ENCODE data around the gene FSIP1. TPM values are rescaled to one million over a fixed set of nuclear protein-coding genes. Genes with fewer than 3 reads are reported as not detected.

The FSIP1 gene
- total and polyA plus RNA-seq, 8 donors = 0.11 to 0.64 (median 0.38) TPM

GRCh38 chr15:39629906-39630305 lies 152.7 kb downstream of the FSIP1 start:
- no peak for FAIRE-seq
- Histone ChIP-seq H3K36me3 (no peaks in the 10 kb centered on the region), H3K4me1 (peaks cover 0 to 6% (median 2%) of the 10 kb centered on the region in 3 donors), H3K9me3 (no peaks in the 10 kb centered on the region), H3K4me3 (no peak overlapping the region), H3K27me3 (no peaks in the 10 kb centered on the region), H3K27ac (no peak overlapping the region)
- intact Hi-C loops (cut with DNase I) = no loop called here
- 87 to 92% methylated on average over 3 of the region's 3 CpGs for WGBS, 2 donors
- TF ChIP-seq, protein P1, sequence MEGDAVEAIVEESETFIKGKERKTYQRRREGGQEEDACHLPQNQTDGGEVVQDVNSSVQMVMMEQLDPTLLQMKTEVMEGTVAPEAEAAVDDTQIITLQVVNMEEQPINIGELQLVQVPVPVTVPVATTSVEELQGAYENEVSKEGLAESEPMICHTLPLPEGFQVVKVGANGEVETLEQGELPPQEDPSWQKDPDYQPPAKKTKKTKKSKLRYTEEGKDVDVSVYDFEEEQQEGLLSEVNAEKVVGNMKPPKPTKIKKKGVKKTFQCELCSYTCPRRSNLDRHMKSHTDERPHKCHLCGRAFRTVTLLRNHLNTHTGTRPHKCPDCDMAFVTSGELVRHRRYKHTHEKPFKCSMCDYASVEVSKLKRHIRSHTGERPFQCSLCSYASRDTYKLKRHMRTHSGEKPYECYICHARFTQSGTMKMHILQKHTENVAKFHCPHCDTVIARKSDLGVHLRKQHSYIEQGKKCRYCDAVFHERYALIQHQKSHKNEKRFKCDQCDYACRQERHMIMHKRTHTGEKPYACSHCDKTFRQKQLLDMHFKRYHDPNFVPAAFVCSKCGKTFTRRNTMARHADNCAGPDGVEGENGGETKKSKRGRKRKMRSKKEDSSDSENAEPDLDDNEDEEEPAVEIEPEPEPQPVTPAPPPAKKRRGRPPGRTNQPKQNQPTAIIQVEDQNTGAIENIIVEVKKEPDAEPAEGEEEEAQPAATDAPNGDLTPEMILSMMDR (IDR thresholded peaks at IDR 0.05) = no peak
- ATAC-seq = no peak
- DNase-seq = no peak

DNA sequence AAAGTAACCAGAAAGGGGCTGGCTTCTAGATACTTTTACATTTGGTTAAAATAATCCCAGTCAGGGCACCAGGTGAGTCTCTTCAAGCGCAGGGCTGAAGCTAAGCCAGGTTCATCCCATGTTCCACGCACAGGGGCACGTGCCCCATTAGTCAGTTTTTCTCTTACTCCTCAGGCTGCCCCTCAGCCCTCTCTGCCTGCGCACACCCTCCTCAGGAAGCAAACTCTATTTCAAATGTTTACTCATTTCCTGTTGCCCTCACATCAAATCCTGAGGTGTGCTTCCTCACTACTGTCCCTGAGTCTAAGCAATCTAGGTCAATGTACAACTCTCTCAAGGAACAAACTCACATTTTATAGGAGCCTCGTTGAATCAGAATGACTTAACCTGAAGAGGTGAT lies 153.3 kb downstream of the FSIP1 start:
- no peak overlapping the region for H3K27ac ChIP-seq
- peaks cover 0 to 6% (median 2%) of the 10 kb centered on the region in 3 donors for H3K4me1 ChIP-seq

GRCh38 chr15:39628546-39629257 lies 153.9 kb downstream of the FSIP1 start:
- no peaks in the 10 kb centered on the region for H3K9me3 ChIP-seq
- peaks cover 0 to 6% (median 2%) of the 10 kb centered on the region in 3 donors for H3K4me1 ChIP-seq
- TF ChIP-seq, protein P1 (IDR thresholded peaks at IDR 0.05) = no peak
- FAIRE-seq (no peak), DNase-seq (no peak), ATAC-seq (no peak)
- H3K4me3 ChIP-seq = no peak overlapping the region
- no peaks in the 10 kb centered on the region for H3K27me3 ChIP-seq
- H3K27ac ChIP-seq = no peak overlapping the region
- no peaks in the 10 kb centered on the region for H3K36me3 ChIP-seq
- intact Hi-C loops (cut with DNase I) = no loop called here
- 73 to 85% methylated on average over 9 of the region's 9 CpGs for whole genome bisulfite sequencing, 2 donors

More for the DNA sequence above, 153.3 kb downstream of the FSIP1 start:
- TF ChIP-seq, protein P1 (IDR thresholded peaks at IDR 0.05) = no peak
- ATAC-seq = no peak
- no peaks in the 10 kb centered on the region for H3K9me3 ChIP-seq
- 82 to 87% methylated on average over 5 of the region's 5 CpGs for WGBS, 2 donors
- H3K36me3 ChIP-seq = no peaks in the 10 kb centered on the region
- intact Hi-C loops (cut with DNase I) = no loop called here
- no peaks in the 10 kb centered on the region for H3K27me3 ChIP-seq
- no peak for FAIRE-seq
- no peak for DNase-seq
- H3K4me3 ChIP-seq = no peak overlapping the region

- Histone ChIP-seq H3K4me1 (peaks cover 0 to 6% (median 2%) of the 10 kb centered on the region in 3 donors), H3K36me3 (no peaks in the 10 kb centered on the region), H3K27ac (no peak overlapping the region), H3K4me3 (no peak overlapping the region), H3K27me3 (no peaks in the 10 kb centered on the region), H3K9me3 (no peaks in the 10 kb centered on the region)
- DNase-seq = peak in 1 of 6 donors; percentile 24
- WGBS, 2 donors = 20 to 34% methylated on average over 5 of the region's 5 CpGs
- peak; percentile 66 to 87 (median 76) for ATAC-seq
- TF ChIP-seq, protein P1 (IDR thresholded peaks at IDR 0.05) = peak in 2 of 4 donors; percentile 12 to 20
- intact Hi-C loops (cut with DNase I) = no loop called here
- FAIRE-seq = no peak
These were observed 154.5 kb downstream of the FSIP1 start for GRCh38 chr15:39628144-39628508.

- no peaks in the 10 kb centered on the region for H3K9me3 ChIP-seq
- H3K4me1 ChIP-seq = peaks cover 0 to 6% (median 2%) of the 10 kb centered on the region in 3 donors
- no peaks in the 10 kb centered on the region for H3K27me3 ChIP-seq
- peak in 2 of 4 donors; percentile 31 to 34 for ATAC-seq
- TF ChIP-seq, protein P1 (IDR thresholded peaks at IDR 0.05) = no peak
- DNase-seq = no peak
- intact Hi-C loops (cut with DNase I) = no loop called here
- H3K36me3 ChIP-seq = no peaks in the 10 kb centered on the region
- no peak overlapping the region for H3K4me3 ChIP-seq
- 63 to 68% methylated on average over 3 of the region's 3 CpGs for WGBS, 2 donors
- FAIRE-seq = no peak
- no peak overlapping the region for H3K27ac ChIP-seq
These were observed 155.0 kb downstream of the FSIP1 start for GRCh38 chr15:39627451-39628143.
